Mesenteric fat pad (tissue), 1 donor: Measurements from ENCODE around the gene CCDC27. TPM values are rescaled to one million over a fixed set of nuclear protein-coding genes. Genes with fewer than 3 reads are reported as not detected.
A peak's percentile ranks its signal among the peaks of the same experiment; 100 is the strongest.
"Not testable (repeated sequence)": the region's sequence is repeated elsewhere in the genome, so short reads cannot be mapped to it uniquely, and the experiment has no call there.

Source experiments
- DNase-seq: peaks from one replicate; pipeline ENCODE4 v3.0.0-alpha.2; 2020; ENCODE audit warnings: low spot score
- total RNA-seq: library from RNA; stranded (reverse); fragmentation: NEBNext Ultra II Directional; extraction: Animal tissue kit (Norgen Biotek cat#: 25700); gene quantifications from one replicate; pipeline ENCODE4 v1.2.1, GENCODE V29; 2021
- donor health status: DM: yes; HTN: yes; CAD: no.

Gene CCDC27
- total RNA-seq, 1 donor from 2014 or later: not detected

DNA sequence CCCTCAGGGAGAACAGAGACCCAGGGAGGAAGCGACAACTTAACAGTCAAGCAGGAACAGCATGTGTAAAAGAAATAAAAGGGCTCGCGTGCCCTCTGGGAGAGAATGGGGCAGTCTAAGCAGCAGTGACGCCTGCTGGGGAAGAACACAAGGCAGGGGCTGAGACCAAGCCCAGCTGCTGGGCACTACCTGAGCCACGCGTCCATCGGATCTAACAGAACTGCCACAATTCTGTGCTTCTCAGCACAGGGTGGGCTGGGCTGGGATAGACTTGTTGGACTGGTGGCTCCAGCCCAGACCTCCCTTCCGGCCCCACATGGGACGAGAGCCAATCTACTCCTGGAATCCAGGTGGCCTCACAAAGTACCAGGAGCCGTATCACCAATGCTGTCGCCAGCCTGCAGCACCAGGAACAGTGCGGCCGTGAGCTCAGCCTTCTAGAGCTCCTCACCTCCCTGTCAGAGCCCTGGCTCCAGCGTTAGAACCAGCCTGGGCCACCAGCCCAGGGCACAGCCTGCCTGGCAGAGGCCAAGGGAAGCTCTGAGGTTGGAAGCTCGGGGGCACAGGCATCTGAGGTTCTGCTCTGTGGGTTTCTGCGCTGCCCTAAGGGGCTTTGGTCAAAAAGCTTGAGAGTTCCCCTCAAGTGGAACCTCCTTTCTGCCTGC, 36.6 kb downstream of the CCDC27 start:
- DNase-seq: no peak

- DNase-seq: no peak
These were observed 37.4 kb downstream of the CCDC27 start for GRCh38 chr1:3789421-3790300.

GRCh38 chr1:3790500-3790923, 38.3 kb downstream of the CCDC27 start:
- DNase-seq: no peak

GRCh38 chr1:3790952-3791351, 38.7 kb downstream of the CCDC27 start:
- DNase-seq: no peak

DNA sequence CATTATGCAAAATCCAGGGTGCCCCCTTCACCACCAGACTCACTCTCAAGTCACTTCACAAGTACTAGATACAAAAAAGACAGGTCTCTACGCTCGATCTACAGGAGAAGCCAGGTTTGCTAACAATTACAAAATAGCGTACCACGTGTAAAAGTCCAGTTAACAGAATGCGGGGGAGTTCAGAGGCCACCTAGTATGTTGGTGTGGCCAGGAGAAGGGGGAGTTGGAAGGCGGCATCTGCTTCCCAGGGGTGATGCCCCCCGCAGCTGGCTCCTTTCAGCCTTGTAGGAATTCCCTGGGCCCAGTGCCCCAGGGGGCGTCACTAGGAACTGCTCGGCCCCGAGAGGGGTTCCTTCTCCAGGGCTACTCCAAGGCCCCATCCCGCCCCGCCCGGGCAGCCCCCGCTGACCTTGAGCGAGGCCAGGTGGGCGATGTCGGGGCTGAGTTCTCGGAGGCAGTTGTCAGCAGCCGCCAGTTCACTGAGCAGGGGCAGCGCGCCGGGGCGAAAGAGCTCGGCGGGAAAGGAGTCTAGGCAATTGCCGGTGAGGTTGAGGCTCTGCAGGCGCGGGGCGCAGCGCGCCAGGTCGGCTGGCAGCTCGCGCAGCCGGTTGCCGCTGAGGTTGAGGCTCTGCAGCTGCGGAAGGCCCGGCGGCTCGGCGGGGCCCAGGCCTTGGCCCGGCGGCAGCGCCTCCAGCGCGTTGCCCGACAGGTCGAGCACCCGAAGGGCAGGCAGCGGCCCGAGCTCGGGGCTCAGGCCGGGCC, 43.4 kb downstream of the CCDC27 start:
- no peak for DNase-seq

- DNase-seq: peak; percentile 99
These were observed 44.2 kb downstream of the CCDC27 start, which contains the start of gene LRRC47 for GRCh38 chr1:3796215-3797061. Gene LRRC47 (minus strand): TSS chr1:3796498. CDS start chr1:3796476, 22 bp downstream.

GRCh38 chr1:3799976-3800685, 47.9 kb downstream of the CCDC27 start:
- no peak for DNase-seq

DNA sequence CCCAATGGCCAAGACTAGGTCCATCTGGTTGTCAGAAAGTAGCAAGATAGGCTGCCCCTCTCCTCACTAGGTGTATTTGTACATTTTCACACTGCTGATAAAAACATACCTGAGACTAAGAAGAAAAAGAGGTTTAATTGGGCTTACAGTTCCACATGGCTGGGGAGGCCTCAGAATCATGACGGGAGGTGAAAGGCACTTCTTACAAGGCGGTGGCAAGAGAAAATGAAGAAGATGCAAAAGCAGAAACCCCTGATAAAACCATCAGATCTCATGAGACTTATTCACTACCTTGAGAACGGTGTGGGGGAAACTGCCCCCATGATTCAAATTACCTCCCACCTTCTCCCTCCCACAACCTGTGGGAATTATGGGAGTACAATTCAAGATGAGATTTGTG, 48.5 kb downstream of the CCDC27 start:
- not testable (repeated sequence) for DNase-seq

GRCh38 chr1:3803905-3804626, 51.8 kb downstream of the CCDC27 start:
- DNase-seq: no peak

- DNase-seq: not testable (repeated sequence)
These were observed 52.3 kb downstream of the CCDC27 start for GRCh38 chr1:3804627-3804944.

DNA sequence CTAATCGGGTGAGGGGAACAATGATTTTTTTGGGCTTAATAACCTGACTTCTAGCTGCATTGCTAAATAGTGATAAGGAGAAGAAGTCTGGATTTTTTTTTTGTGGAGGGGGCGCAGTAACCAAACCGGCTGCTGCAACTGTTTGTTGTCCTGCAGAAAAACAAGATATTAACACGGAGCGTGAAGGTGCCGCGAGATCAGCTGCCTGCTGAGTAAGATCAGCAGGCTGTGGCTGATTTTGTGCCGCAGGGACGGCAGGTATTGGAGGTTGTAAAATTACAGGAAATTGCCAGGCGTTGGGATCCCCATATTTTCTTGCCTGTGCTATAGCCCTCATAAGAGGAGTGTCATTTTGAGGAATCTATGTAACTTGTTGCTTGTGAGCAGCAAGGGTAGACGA, 52.8 kb downstream of the CCDC27 start:
- DNase-seq: no peak

DNA sequence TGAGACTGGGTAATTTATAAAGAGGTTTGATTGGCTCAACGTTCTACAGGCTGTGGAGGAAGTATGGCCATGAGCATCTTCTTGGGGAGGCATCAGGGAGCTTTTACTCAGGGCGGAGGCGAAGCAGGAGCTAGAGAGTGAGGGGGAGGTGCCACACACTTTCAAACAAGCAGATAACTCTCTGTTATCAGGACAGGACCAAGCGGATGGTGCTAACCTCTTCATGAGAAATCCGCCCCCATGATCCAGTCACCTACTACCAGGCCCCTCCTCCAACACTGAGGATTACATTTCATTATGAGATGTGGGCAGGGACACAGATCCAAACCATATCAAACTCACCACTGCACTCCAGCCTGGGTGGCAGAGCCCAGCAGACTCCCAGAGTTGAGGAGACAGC, 55.5 kb downstream of the CCDC27 start:
- no peak for DNase-seq

GRCh38 chr1:3809680-3810079, 57.4 kb downstream of the CCDC27 start:
- DNase-seq: no peak

GRCh38 chr1:3810149-3810761, 58.0 kb downstream of the CCDC27 start:
- not testable (repeated sequence) for DNase-seq

DNA sequence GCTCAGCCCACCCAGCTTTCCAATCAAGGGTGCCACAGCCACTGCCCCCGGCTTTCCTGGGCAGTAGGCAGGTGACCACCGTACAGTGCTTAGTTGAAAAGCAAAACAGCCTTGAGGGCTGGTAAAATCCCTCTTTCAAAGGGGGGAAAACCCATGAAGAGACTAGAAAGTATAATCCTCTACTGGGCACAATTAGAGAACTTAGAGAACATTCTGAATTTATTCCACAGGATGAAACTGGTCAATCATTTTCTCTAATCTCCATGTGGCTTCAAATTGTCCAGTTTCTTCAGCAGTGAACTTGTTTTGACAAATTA, 59.3 kb downstream of the CCDC27 start:
- DNase-seq: no peak

DNA sequence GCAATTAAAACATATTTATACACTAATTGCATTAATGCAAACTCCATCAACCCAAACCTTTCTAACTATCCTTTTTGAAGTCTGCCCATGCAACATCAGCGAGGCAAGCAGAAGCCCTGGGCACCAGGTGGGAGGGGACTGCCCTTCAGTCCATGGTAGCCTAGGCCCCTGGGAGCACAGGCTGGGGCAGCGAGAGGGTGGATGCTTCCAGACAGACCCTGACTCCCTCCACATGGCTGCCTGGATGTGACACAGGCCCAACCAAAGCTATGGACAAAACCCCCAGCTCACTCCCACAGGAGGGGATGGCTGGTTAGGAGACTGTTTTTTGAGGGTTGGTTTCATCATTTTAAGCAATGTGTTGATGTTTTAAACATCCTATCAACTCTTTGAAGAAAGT, 61.8 kb downstream of the CCDC27 start:
- no peak for DNase-seq

- no peak for DNase-seq
These were observed 62.7 kb downstream of the CCDC27 start for GRCh38 chr1:3814771-3815561.

- DNase-seq: no peak
These were observed 64.3 kb downstream of the CCDC27 start for GRCh38 chr1:3816331-3817137.
